GM12878 (cell line): ENCODE results near the gene FOXP3. TPM values are rescaled to one million over a fixed set of nuclear protein-coding genes. Genes with fewer than 3 reads are reported as not detected.

Experiments used
- ATAC-seq: fragments of 200-7000 bp; cut with Tn5 transposase; 3 replicates; pipeline ENCODE4 v1.9.1; 2020; ENCODE audit warnings: mild to moderate bottlenecking, moderate library complexity
- BruUV-seq: library from RNA; stranded (reverse); fragments of 400-500 nt; replicated peaks from 2 replicates; lab custom pipeline; 2021; lab: Mats Ljungman, UMichigan
- CTCF ChIA-PET: fragments of 300-600 bp; sonication (Branson Sonifier 250); formaldehyde crosslinking; extraction: SDS; loops from one replicate; lab custom pipeline; 2021; ENCODE audit warnings: inconsistent platforms; lab: Yijun Ruan, JAX
- POLR2A ChIA-PET: fragments of 350-600 bp; formaldehyde crosslinking; extraction: SDS; loops from one replicate; lab custom pipeline; 2021; ENCODE audit warnings: inconsistent platforms; lab: Charles Lee
- RAD21 ChIA-PET: fragments of 300-600 bp; sonication (Branson Sonifier 250); formaldehyde crosslinking; loops from one replicate; lab custom pipeline; 2023; ENCODE audit warnings: antibody characterized with exemption; ENCODE audit not compliant: unreplicated experiment; lab: Charles Lee
- SMC1A ChIA-PET: fragments of 300-600 bp; sonication (Branson Sonifier 250); formaldehyde crosslinking; loops from one replicate; lab custom pipeline; 2023; ENCODE audit not compliant: unreplicated experiment, uncharacterized antibody; lab: Charles Lee
- DNase-seq: peaks from one replicate; pipeline ENCODE4 v3.0.0-alpha.2; 2011; ENCODE audit warnings: low read depth, low spot score
- FAIRE-seq: peaks from 3 replicates; lab custom pipeline; 2011; peaks lifted over from hg19 to GRCh38; lab: Jason Lieb, UNC
- H2AFZ ChIP-seq: 2 replicates; pipeline ENCODE4 v1.6.0; 2011; ENCODE audit warnings: low read depth, low read length, control low read depth; ENCODE audit not compliant: control insufficient read depth
- H3K27ac ChIP-seq: 2 replicates; pipeline ENCODE4 v1.5.1; 2011; ENCODE audit warnings: control low read depth; ENCODE audit not compliant: control insufficient read depth, insufficient read depth
- H3K27me3 ChIP-seq, 2 experiments: replicated peaks in 1 of 2; 2 replicates each; pipeline versions ENCODE4 v1.6.0 to v1.6.1; 2011; ENCODE audit warnings: low read length in 1 of 2; ENCODE audit not compliant: control insufficient read depth in 2 of 2, insufficient read depth in 2 of 2
- H3K36me3 ChIP-seq, 2 experiments: 2 replicates each; pipeline ENCODE4 v1.5.1; 2011; ENCODE audit warnings: low read length in 1 of 2; ENCODE audit not compliant: control insufficient read depth in 2 of 2, insufficient read depth in 2 of 2
- H3K4me1 ChIP-seq: 2 replicates; pipeline ENCODE4 v1.6.1; 2011; ENCODE audit warnings: mild to moderate bottlenecking, low read length, moderate library complexity, mixed read lengths; ENCODE audit not compliant: control insufficient read depth, insufficient read depth
- H3K4me2 ChIP-seq: 2 replicates; pipeline ENCODE4 v1.6.0; 2011; ENCODE audit warnings: control low read depth; ENCODE audit not compliant: control insufficient read depth, insufficient read depth
- H3K4me3 ChIP-seq: fragments of 200-600 bp; sonication (generic); 2 replicates; pipeline ENCODE4 v1.5.1; 2016
- H3K79me2 ChIP-seq: 2 replicates; pipeline ENCODE4 v1.6.0; 2011; ENCODE audit warnings: low read length; ENCODE audit not compliant: control insufficient read depth, insufficient read depth
- H3K9ac ChIP-seq: 2 replicates; pipeline ENCODE4 v1.8.0; 2011; ENCODE audit warnings: low read length, control low read depth, mixed read lengths; ENCODE audit not compliant: control insufficient read depth, insufficient read depth
- H3K9me3 ChIP-seq: replicated peaks from 3 replicates; pipeline ENCODE4 v1.5.1; 2011; ENCODE audit warnings: mild to moderate bottlenecking, low read length; ENCODE audit not compliant: control insufficient read depth, insufficient read depth
- H4K20me1 ChIP-seq: 2 replicates; pipeline ENCODE4 v1.6.0; 2011; ENCODE audit not compliant: control insufficient read depth, insufficient read depth
- ATF2 ChIP-seq: IDR thresholded peaks from 2 replicates; pipeline ENCODE4 v1.6.1; 2012; ENCODE audit warnings: low read length, inconsistent platforms
- FOXM1 ChIP-seq: IDR thresholded peaks from 2 replicates; pipeline ENCODE4 v1.6.1; 2012; ENCODE audit warnings: low read depth, mild to moderate bottlenecking, inconsistent platforms, low read length, moderate library complexity
- JUNB ChIP-seq: IDR thresholded peaks from 2 replicates; pipeline ENCODE4 v1.6.1; 2016; ENCODE audit warnings: antibody characterized with exemption, mild to moderate bottlenecking
- MYC ChIP-seq: IDR thresholded peaks from 2 replicates; pipeline ENCODE4 v1.6.1; 2011; ENCODE audit warnings: mild to moderate bottlenecking, low read length, moderate library complexity, inconsistent platforms; ENCODE audit not compliant: insufficient read depth, insufficient replicate concordance, insufficient read length, severe bottlenecking
- PKNOX1 ChIP-seq: fragments of 450-650 bp; IDR thresholded peaks from 2 replicates; pipeline ENCODE4 v1.6.1; 2016; ENCODE audit warnings: mild to moderate bottlenecking
- PML ChIP-seq: IDR thresholded peaks from 2 replicates; pipeline ENCODE4 v1.6.1; 2012; ENCODE audit warnings: low read length, inconsistent platforms
- RELA ChIP-seq: fragments of 450-650 bp; IDR thresholded peaks from 2 replicates; pipeline ENCODE4 v1.8.0; 2014; ENCODE audit warnings: borderline replicate concordance; ENCODE audit not compliant: partially characterized antibody
- STAT3 ChIP-seq: IDR thresholded peaks from 2 replicates; pipeline ENCODE4 v1.6.1; 2011; ENCODE audit warnings: low read depth, low read length, improper control_type of control experiment
- SUZ12 ChIP-seq: fragments of 200-600 bp; sonication (generic); IDR thresholded peaks from one replicate; pipeline ENCODE4 v1.6.1; 2018; ENCODE audit warnings: antibody characterized with exemption, mild to moderate bottlenecking; ENCODE audit not compliant: unreplicated experiment
- USF1 ChIP-seq: IDR thresholded peaks from 2 replicates; pipeline ENCODE4 v1.6.1; 2011; ENCODE audit warnings: borderline replicate concordance, low read depth, mild to moderate bottlenecking, moderate library complexity, mixed read lengths, low read length; ENCODE audit not compliant: insufficient read depth; ENCODE audit errors: extremely low read length
- YY1 ChIP-seq: IDR thresholded peaks from 2 replicates; pipeline ENCODE4 v1.6.1; 2011; ENCODE audit warnings: low read depth, mild to moderate bottlenecking, low read length
- ZNF24 ChIP-seq: fragments of 450-650 bp; IDR thresholded peaks from 2 replicates; pipeline ENCODE4 v1.6.1; 2017; ENCODE audit warnings: antibody characterized with exemption, mild to moderate bottlenecking
- WGBS: methylation state at CpG from one replicate; pipeline ENCODE4 v1.1.6; 2016; ENCODE audit warnings: low lambda C conversion rate; ENCODE audit not compliant: insufficient replicate concordance, insufficient coverage; ENCODE audit errors: missing lambda C conversion rate; 5-methylcytosine and 5-hydroxymethylcytosine counted together
- in situ Hi-C: fragments of 300-500 bp; cut with MboI; formaldehyde crosslinking; loops from 9 replicates; pipeline ENCODE4 v1.14.3; 2018; ENCODE audit warnings: mixed read lengths
- intact Hi-C: fragments of 100-400 bp; cut with micrococcal nuclease; formaldehyde crosslinking; loops from one replicate; pipeline ENCODE4 v1.14.2; 2022; ENCODE audit not compliant: unreplicated experiment
- polyA plus RNA-seq, 11 experiments: library from polyadenylated mRNA; depleted of rRNA in 4 of 11; unstranded in 6 of 11; stranded (reverse) in 5 of 11; fragments of >200 nt; fragmentation: Nextera tagmentation in 4 of 11; fragmentation: Illumina TruSeq in 1 of 11; extraction: Ambion mirVana in 4 of 11; extraction: Trizol in 1 of 11; gene quantifications; 1 replicate in 1 of 11; 2 replicates in 10 of 11; pipeline versions ENCODE4 v1.2.1 to v1.2.3, GENCODE V29; 2011 to 2016; ENCODE audit warnings: inconsistent platforms in 2 of 11, missing spikeins in 2 of 11, low read depth in 1 of 11
- total RNA-seq, 4 experiments: library from RNA; depleted of rRNA in 3 of 4; stranded (reverse); fragments of >200 nt in 3 of 4; fragmentation: Illumina TruSeq in 1 of 4; extraction: Trizol in 1 of 4; gene quantifications; 2 replicates each; pipeline versions ENCODE4 v1.2.1 to v1.2.3, GENCODE V29; 2013 to 2021

The FOXP3 gene
- total and polyA plus RNA-seq, 10 of the 15 experiments (the other 5 are each of a cell fraction or from before 2014, with no cell fraction given): 0.02 to 0.21 (median 0.08) TPM; not detected in 3

GRCh38 chrX:49277535-49277830 is 13.0 kb upstream of the FOXP3 start:
- Histone ChIP-seq H3K4me2 (no peak overlapping the region), H3K27me3 (no peaks in the 10 kb centered on the region), H2AFZ (no peak overlapping the region), H4K20me1 (no peaks in the 10 kb centered on the region), H3K36me3 (no peaks in the 10 kb centered on the region), H3K4me1 (no peaks in the 10 kb centered on the region), H3K9ac (no peak overlapping the region), H3K4me3 (no peak overlapping the region), H3K27ac (no peak overlapping the region), H3K79me2 (no peaks in the 10 kb centered on the region), H3K9me3 (no peaks in the 10 kb centered on the region)
- no TSS peak for BruUV-seq
- FAIRE-seq (no peak), ATAC-seq (no peak), DNase-seq (no peak)
- ChIA-PET CTCF (no interaction called here), SMC1A (no interaction called here), POLR2A (no interaction called here), RAD21 (no interaction called here)
- in situ Hi-C loops: no loop called here
- intact Hi-C loops: no loop called here
- 56% methylated on average over 3 of the region's 3 CpGs for WGBS
- no peak for TF ChIP-seq FOXM1
- no peak for TF ChIP-seq RELA

- H3K79me2 ChIP-seq: peaks cover 2% of the 10 kb centered on the region; the same call in 1 of the 2 replicates
- BruUV-seq: no TSS peak
- no peak overlapping the region for H2AFZ ChIP-seq
- H3K4me3 ChIP-seq: no peak overlapping the region
- no peaks in the 10 kb centered on the region for H3K27me3 ChIP-seq
- H3K27ac ChIP-seq: no peak overlapping the region
- H3K9me3 ChIP-seq: no peaks in the 10 kb centered on the region
- DNase-seq: no peak
- intact Hi-C loops (no loop called here), in situ Hi-C loops (no loop called here)
- ChIA-PET CTCF (no interaction called here), POLR2A (no interaction called here), RAD21 (no interaction called here), SMC1A (no interaction called here)
- no peaks in the 10 kb centered on the region for H3K36me3 ChIP-seq
- H3K9ac ChIP-seq: no peak overlapping the region
- no peak for TF ChIP-seq SUZ12
- no peak for TF ChIP-seq USF1
- TF ChIP-seq STAT3: no peak
- TF ChIP-seq PKNOX1: no peak
- no peak for TF ChIP-seq JUNB
- no peak for TF ChIP-seq ATF2
- no peak for TF ChIP-seq ZNF24
- no peak for TF ChIP-seq PML
- no peak for TF ChIP-seq MYC
- no peak for TF ChIP-seq YY1
- no peaks in the 10 kb centered on the region for H3K4me1 ChIP-seq
- no peak overlapping the region for H3K4me2 ChIP-seq
- no peak for ATAC-seq
- WGBS: 56% methylated on average over 19 of the region's 19 CpGs
- no peaks in the 10 kb centered on the region for H4K20me1 ChIP-seq
- no peak for FAIRE-seq
Measured at GRCh38 chrX:49276671-49277534, 12.4 kb upstream of the FOXP3 start.
